Measurements from ENCODE around the gene OAS1.

GRCh38 chr12:112947761-112948160 lies 41.0 kb downstream of the OAS1 start:
- TF ChIP-seq CTCF (IDR thresholded peaks at IDR 0.05 in 4 of 5, conservative IDR thresholded peaks at IDR 0.05 in 1 of 5) (no peak), POLR2A (IDR thresholded peaks at IDR 0.05) (no peak)

Measured in gastrocnemius medialis (tissue), 4 donors.